Sigmoid colon (tissue), 7 donors: ENCODE measurements around the gene GPS1. TPM values are rescaled to one million over a fixed set of nuclear protein-coding genes. Genes with fewer than 3 reads are reported as not detected.

Source experiments
- DNase-seq: peaks from one replicate; pipeline ENCODE4 v3.0.0-alpha.2; 2019
- H3K27ac ChIP-seq, 4 donors: fragments of 200-600 bp; sonication (generic); one replicate each; pipeline ENCODE4 v1.5.1; 2016 to 2019; ENCODE audit warnings: mild to moderate bottlenecking in 1 of 4
- H3K27me3 ChIP-seq, 3 donors: fragments of 200-600 bp; sonication (generic); one replicate each; pipeline ENCODE4 v1.5.1; 2019; ENCODE audit warnings: mild to moderate bottlenecking in 1 of 3
- H3K36me3 ChIP-seq, 4 donors: fragments of 200-600 bp; sonication (generic); one replicate each; pipeline ENCODE4 v1.5.1; 2016 to 2019
- H3K4me1 ChIP-seq, 4 donors: fragments of 200-600 bp; sonication (generic); one replicate each; pipeline ENCODE4 v1.5.1; 2017 to 2019
- H3K4me3 ChIP-seq, 4 donors: fragments of 200-600 bp; sonication (generic); one replicate each; pipeline ENCODE4 v1.5.1; 2017 to 2019; ENCODE audit warnings: mild to moderate bottlenecking in 2 of 4, moderate library complexity in 1 of 4
- H3K9me3 ChIP-seq, 4 donors: fragments of 200-600 bp in 3 of 4; sonication (generic) in 3 of 4; one replicate each; pipeline versions ENCODE4 v1.5.1 to v1.6.1; 2013 to 2019
- CTCF ChIP-seq, 4 experiments: fragments of 450-650 bp in 3 of 4; fragments of 200-600 bp in 1 of 4; IDR thresholded peaks; one replicate each; pipeline ENCODE4 v1.5.1; 2016 to 2019; ENCODE audit warnings: antibody characterized with exemption in 4 of 4, mild to moderate bottlenecking in 3 of 4, moderate library complexity in 2 of 4
- EP300 ChIP-seq, 4 donors: sonication (generic); formaldehyde crosslinking; IDR thresholded peaks; one replicate each; pipeline ENCODE4 v1.6.1; 2017; ENCODE audit warnings: antibody characterized with exemption in 4 of 4
- POLR2A ChIP-seq, 2 donors: fragments of 450-650 bp; IDR thresholded peaks; one replicate each; pipeline ENCODE4 v1.6.1; 2016; ENCODE audit warnings: antibody characterized with exemption in 2 of 2, mild to moderate bottlenecking in 2 of 2, moderate library complexity in 2 of 2
- POLR2AphosphoS5 ChIP-seq, 4 donors: sonication (generic); formaldehyde crosslinking; IDR thresholded peaks; one replicate each; pipeline ENCODE4 v1.6.1; 2017; ENCODE audit warnings: antibody characterized with exemption in 4 of 4
- WGBS, 2 donors: extraction: QIAGEN DNeasy Blood & Tissue Kit; methylation state at CpG; one replicate each; pipeline ENCODE4 v1.1.7; 2013; 5-methylcytosine and 5-hydroxymethylcytosine counted together
- intact Hi-C: fragments of 100-400 bp; cut with DNase I; formaldehyde crosslinking; loops from one replicate; pipeline ENCODE4 v1.15.1; 2023
- polyA plus RNA-seq, 3 donors: library from polyadenylated mRNA; stranded (reverse); fragments of 200-250 nt; gene quantifications; one replicate each; pipeline ENCODE4 v1.2.3, GENCODE V29; 2013
- total RNA-seq, 4 donors: library from RNA; depleted of rRNA; stranded (reverse); fragments of >200 nt; gene quantifications; one replicate each; pipeline ENCODE4 v1.1.0, GENCODE V29; 2016
- donor health status: healthy with polysubstance abuse.
- donor health status: Bipolar disorder and iron deficiency.
- donor health status: healthy.

The GPS1 gene
- total and polyA plus RNA-seq, 7 donors: 64.6 to 83.6 (median 69.1) TPM

GRCh38 chr17:82060001-82060380, 8.3 kb downstream of the GPS1 start:
- no peak for DNase-seq
- Histone ChIP-seq H3K9me3 (no peaks in the 10 kb centered on the region), H3K4me1 (peaks cover 0 to 17% (median 14%) of the 10 kb centered on the region in 4 donors), H3K27me3 (no peaks in the 10 kb centered on the region), H3K36me3 (peaks cover 34 to 91% (median 43%) of the 10 kb centered on the region in 4 donors), H3K27ac (no peak overlapping the region), H3K4me3 (no peak overlapping the region)
- intact Hi-C loops: no loop called here
- WGBS, 2 donors: 87 to 90% methylated on average over 16 of the region's 16 CpGs
- TF ChIP-seq POLR2AphosphoS5 (IDR thresholded peaks at IDR 0.05): no peak
- no peak for TF ChIP-seq CTCF (IDR thresholded peaks at IDR 0.05)
- no peak for TF ChIP-seq POLR2A (IDR thresholded peaks at IDR 0.05)
- no peak for TF ChIP-seq EP300 (IDR thresholded peaks at IDR 0.05)

DNA sequence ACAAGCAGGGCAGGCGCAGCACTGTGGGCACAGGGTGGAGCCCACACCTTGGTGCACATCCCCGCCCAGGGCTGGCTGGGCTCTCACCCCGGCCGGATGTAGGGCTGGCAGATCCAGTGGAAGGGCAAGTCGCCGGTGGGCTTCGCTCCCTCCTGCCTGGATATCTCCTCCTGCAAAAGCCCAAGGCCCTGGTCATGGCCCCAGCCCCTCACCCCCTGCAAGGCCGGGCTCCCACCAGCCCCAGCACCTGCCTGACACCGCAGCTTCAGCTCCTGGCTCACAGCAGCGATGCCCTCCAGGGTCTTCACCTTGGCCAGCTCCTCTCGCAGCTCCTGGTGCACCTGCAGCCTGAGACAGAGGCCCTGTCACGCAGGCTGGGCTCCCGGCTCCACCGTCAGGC, 8.9 kb downstream of the GPS1 start:
- intact Hi-C loops: no loop called here
- Histone ChIP-seq H3K9me3 (no peaks in the 10 kb centered on the region), H3K4me1 (peaks cover 0 to 20% (median 16%) of the 10 kb centered on the region in 4 donors), H3K4me3 (no peak overlapping the region), H3K27me3 (no peaks in the 10 kb centered on the region), H3K27ac (no peak overlapping the region), H3K36me3 (peaks cover 28 to 84% (median 36%) of the 10 kb centered on the region in 4 donors)
- DNase-seq: no peak
- peak in 1 of 4 donors; percentile 5 for TF ChIP-seq POLR2AphosphoS5 (IDR thresholded peaks at IDR 0.05)
- no peak for TF ChIP-seq POLR2A (IDR thresholded peaks at IDR 0.05)
- 88% methylated on average over 14 of the region's 14 CpGs for WGBS, 2 donors

GRCh38 chr17:82061047-82061925, 9.6 kb downstream of the GPS1 start:
- WGBS, 2 donors: 88 to 92% methylated on average over 34 of the region's 34 CpGs
- Histone ChIP-seq H3K9me3 (no peaks in the 10 kb centered on the region), H3K36me3 (peaks cover 27 to 78% (median 31%) of the 10 kb centered on the region in 4 donors), H3K4me3 (no peak overlapping the region), H3K27ac (no peak overlapping the region), H3K27me3 (no peaks in the 10 kb centered on the region), H3K4me1 (peaks cover 0 to 26% (median 22%) of the 10 kb centered on the region in 4 donors)
- TF ChIP-seq POLR2A (IDR thresholded peaks at IDR 0.05): no peak
- TF ChIP-seq CTCF (IDR thresholded peaks at IDR 0.05): no peak
- TF ChIP-seq POLR2AphosphoS5 (IDR thresholded peaks at IDR 0.05): peak in 1 of 4 donors; percentile 9
- DNase-seq: no peak
- intact Hi-C loops: no loop called here

DNA sequence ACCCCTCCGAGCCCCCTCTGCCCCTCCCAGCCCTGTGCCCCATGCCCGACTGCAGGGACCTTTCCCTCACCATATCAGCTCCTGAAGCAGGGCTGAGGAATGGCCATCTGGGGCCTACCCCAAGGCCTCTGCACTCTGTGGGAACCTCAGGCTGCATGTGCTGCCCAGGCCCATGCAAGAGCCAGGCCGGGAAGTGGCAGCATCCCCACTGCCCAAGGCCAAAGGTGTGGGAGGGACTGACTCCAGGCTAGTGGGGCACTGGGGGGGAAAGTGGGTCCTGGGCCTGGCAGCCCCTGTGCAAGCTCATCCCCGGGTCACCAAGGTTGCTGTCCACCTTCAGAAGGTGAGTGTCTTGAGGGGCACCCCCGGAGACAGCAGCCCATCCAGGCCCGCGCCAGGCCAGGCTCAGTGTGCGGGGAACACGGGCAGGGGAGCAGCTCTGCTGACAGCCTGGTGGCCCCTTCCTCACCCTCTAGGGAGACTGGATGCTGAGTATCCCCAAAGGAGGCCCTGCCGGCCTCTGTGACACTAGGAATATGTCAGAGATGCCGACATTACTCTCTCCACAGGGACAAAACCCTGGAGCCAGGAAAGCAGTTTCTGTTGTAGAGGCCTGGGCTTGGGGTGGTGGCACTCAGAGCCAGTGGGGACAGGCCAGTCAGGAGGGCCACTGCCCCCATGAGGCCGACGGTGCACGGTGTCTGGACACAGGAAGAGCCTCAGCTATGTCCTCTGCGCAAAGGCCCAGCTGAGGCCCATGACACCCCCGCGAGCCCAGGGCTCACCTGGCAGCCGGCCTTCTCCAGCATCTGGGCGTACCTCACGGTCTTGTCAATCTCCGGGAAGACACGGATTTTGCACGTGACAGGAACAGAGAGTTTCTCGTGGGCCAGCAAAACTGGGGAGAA, 10.6 kb downstream of the GPS1 start:
- Histone ChIP-seq H3K9me3 (no peaks in the 10 kb centered on the region), H3K4me1 (peaks cover 0 to 30% (median 25%) of the 10 kb centered on the region in 4 donors), H3K27me3 (no peaks in the 10 kb centered on the region), H3K4me3 (no peak overlapping the region), H3K36me3 (peaks cover 16 to 67% (median 24%) of the 10 kb centered on the region in 4 donors), H3K27ac (no peak overlapping the region)
- intact Hi-C loops: no loop called here
- no peak for TF ChIP-seq EP300 (IDR thresholded peaks at IDR 0.05)
- TF ChIP-seq POLR2A (IDR thresholded peaks at IDR 0.05): no peak
- DNase-seq: no peak
- 87 to 91% methylated on average over 24 of the region's 24 CpGs for WGBS, 2 donors

DNA sequence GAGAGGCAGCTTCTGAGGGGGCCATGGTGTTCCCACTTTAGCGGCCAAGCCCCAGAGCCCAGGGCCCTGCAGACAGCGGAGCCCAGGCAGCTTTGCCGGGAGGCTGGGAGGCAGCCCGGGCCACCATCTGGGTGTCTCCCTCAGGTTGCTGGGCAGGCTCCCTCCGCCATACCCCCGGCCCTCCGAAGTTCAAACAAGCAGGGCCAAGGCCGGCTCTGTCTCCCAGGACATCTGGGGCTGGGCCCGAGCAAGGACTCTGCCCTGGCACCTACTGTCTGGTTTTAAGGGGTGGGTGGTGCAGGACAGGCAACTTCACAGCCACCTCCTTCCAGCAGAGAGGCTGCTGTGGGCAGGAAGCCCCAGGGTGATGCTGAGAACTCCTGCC, 11.3 kb downstream of the GPS1 start:
- no peaks in the 10 kb centered on the region for H3K27me3 ChIP-seq
- H3K4me3 ChIP-seq: no peak overlapping the region
- intact Hi-C loops: no loop called here
- WGBS, 2 donors: 93 to 96% methylated on average over 9 of the region's 9 CpGs
- peaks cover 10 to 61% (median 21%) of the 10 kb centered on the region in 4 donors for H3K36me3 ChIP-seq
- H3K27ac ChIP-seq: no peak overlapping the region
- DNase-seq: no peak
- H3K9me3 ChIP-seq: no peaks in the 10 kb centered on the region
- H3K4me1 ChIP-seq: peaks cover 0 to 30% (median 25%) of the 10 kb centered on the region in 4 donors
- TF ChIP-seq CTCF (IDR thresholded peaks at IDR 0.05) (no peak), POLR2AphosphoS5 (IDR thresholded peaks at IDR 0.05) (no peak), POLR2A (IDR thresholded peaks at IDR 0.05) (no peak), EP300 (IDR thresholded peaks at IDR 0.05) (no peak)
